ENCODE data around the gene GABRR3.

GABRR3 gene

DNA sequence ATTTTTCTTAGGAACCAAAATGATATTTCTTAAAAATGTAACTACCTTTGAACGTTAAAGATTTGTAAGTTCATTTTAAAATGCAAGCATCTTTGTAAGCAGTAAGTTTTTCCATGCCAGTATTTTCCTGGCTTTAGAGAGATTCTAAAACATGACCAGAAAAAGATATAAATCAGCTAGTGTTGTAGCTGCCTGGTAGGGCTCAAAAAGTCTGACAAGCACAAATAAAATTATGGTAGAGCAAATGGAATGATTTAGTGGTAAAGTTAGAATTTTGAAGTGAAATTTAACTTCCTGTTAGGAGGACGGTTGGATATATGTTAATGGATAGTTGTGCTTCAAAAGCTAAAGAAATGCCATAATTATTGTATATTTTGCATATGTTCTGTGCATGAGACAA is 29.7 kb downstream of the GABRR3 start:
- no peaks in the 10 kb centered on the region for H3K36me3 ChIP-seq
- H3K9me3 ChIP-seq: no peaks in the 10 kb centered on the region
- H3K27ac ChIP-seq: no peak overlapping the region
- TF ChIP-seq, protein P1, sequence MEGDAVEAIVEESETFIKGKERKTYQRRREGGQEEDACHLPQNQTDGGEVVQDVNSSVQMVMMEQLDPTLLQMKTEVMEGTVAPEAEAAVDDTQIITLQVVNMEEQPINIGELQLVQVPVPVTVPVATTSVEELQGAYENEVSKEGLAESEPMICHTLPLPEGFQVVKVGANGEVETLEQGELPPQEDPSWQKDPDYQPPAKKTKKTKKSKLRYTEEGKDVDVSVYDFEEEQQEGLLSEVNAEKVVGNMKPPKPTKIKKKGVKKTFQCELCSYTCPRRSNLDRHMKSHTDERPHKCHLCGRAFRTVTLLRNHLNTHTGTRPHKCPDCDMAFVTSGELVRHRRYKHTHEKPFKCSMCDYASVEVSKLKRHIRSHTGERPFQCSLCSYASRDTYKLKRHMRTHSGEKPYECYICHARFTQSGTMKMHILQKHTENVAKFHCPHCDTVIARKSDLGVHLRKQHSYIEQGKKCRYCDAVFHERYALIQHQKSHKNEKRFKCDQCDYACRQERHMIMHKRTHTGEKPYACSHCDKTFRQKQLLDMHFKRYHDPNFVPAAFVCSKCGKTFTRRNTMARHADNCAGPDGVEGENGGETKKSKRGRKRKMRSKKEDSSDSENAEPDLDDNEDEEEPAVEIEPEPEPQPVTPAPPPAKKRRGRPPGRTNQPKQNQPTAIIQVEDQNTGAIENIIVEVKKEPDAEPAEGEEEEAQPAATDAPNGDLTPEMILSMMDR (IDR thresholded peaks at IDR 0.05): no peak
- no peaks in the 10 kb centered on the region for H3K27me3 ChIP-seq
- no peaks in the 10 kb centered on the region for H3K4me1 ChIP-seq (ENCODE audit: control insufficient read depth in 1 of 2, insufficient read depth in 1 of 2, low read depth in 1 of 2, low read length in 1 of 2)
- H3K4me3 ChIP-seq (ENCODE audit: low read depth in 1 of 2, low read length in 1 of 2): no peak overlapping the region

DNA sequence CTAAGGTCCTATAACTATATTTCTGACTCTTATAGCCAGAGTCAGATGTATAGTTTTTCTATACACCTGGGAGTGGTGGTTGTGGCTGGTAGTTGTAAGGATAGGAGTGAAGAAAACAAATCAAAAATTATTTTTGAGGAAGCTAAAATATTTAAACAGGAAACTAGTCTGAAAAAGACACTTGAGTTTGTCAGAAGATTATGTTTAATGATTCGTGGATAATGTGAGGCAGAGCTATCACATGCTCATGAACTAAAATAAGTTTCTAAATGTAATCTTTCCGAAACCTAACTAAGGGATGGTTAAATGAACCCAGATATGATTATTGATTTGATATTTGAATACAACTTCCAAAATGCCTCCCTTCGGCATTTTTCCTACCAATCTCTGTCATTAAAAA is 30.4 kb downstream of the GABRR3 start:
- Histone ChIP-seq H3K4me1 (ENCODE audit: control insufficient read depth in 1 of 2, insufficient read depth in 1 of 2, low read depth in 1 of 2, low read length in 1 of 2) (no peaks in the 10 kb centered on the region), H3K27ac (no peak overlapping the region)

DNA sequence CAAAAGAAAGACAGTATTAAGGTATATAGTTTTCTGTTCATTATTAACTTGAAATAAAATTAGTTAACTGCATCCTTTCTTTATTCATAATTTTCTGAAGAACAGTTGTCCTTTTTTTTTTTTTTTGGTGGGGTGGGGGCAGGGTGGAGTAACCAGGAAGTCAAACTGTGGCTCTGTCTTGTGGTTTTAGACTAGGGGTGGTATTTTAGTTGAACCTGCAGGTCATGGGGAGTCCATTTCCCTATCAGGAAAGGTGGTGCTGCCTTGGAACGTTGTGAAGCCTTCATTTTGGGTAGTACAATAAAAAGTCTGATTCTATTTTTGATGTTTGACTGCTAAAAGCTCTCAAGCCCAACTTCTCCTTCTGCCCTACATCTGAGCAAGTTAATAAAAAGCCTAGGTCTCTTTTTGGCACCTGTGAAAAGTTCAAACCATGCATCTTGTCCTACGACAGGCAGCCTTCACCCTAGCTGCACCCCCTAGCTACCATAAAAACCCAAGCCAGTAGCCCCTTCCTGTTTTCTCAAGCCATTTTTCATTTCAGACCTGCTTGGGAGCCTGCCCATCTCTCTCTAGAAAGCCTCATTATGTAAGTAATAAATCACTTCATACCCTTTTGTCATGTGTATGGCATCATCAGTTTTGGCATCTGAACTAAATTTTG is 31.7 kb downstream of the GABRR3 start:
- no peaks in the 10 kb centered on the region for H3K27me3 ChIP-seq
- H3K27ac ChIP-seq: no peak overlapping the region
- H3K9me3 ChIP-seq: no peaks in the 10 kb centered on the region
- no peaks in the 10 kb centered on the region for H3K4me1 ChIP-seq (ENCODE audit: control insufficient read depth in 1 of 2, insufficient read depth in 1 of 2, low read depth in 1 of 2, low read length in 1 of 2)
- H3K4me3 ChIP-seq (ENCODE audit: low read depth in 1 of 2, low read length in 1 of 2): no peak overlapping the region
- H3K36me3 ChIP-seq: no peaks in the 10 kb centered on the region
- TF ChIP-seq, protein P1 (IDR thresholded peaks at IDR 0.05): no peak

More for the DNA sequence above, 30.4 kb downstream of the GABRR3 start:
- TF ChIP-seq, protein P1 (IDR thresholded peaks at IDR 0.05): no peak
- no peaks in the 10 kb centered on the region for H3K9me3 ChIP-seq
- no peaks in the 10 kb centered on the region for H3K36me3 ChIP-seq
- H3K27me3 ChIP-seq: no peaks in the 10 kb centered on the region
- no peak overlapping the region for H3K4me3 ChIP-seq (ENCODE audit: low read depth in 1 of 2, low read length in 1 of 2)

DNA sequence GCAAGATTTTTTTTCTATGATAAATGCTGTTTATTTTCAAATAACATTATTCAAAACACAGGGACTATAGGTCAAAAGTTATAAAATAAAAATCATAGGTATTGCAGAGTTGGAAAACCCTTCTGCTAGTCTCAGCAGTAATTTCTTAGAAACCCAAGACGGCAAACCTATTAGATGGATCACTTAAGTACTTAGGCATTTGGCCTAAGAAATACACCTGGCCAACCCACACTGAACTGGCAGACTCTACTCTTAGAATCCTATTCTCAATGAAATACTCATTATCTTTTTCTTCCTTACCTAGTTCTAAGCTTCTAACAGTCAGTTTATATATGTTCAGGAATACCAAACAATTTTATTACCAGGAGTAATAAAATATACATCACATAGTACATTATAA is 32.4 kb downstream of the GABRR3 start:
- H3K9me3 ChIP-seq: no peaks in the 10 kb centered on the region
- H3K36me3 ChIP-seq: no peaks in the 10 kb centered on the region
- no peak overlapping the region for H3K27ac ChIP-seq
- H3K27me3 ChIP-seq: no peaks in the 10 kb centered on the region
- H3K4me3 ChIP-seq (ENCODE audit: low read depth in 1 of 2, low read length in 1 of 2): no peak overlapping the region
- TF ChIP-seq, protein P1 (IDR thresholded peaks at IDR 0.05): no peak
- no peaks in the 10 kb centered on the region for H3K4me1 ChIP-seq (ENCODE audit: control insufficient read depth in 1 of 2, insufficient read depth in 1 of 2, low read depth in 1 of 2, low read length in 1 of 2)

DNA sequence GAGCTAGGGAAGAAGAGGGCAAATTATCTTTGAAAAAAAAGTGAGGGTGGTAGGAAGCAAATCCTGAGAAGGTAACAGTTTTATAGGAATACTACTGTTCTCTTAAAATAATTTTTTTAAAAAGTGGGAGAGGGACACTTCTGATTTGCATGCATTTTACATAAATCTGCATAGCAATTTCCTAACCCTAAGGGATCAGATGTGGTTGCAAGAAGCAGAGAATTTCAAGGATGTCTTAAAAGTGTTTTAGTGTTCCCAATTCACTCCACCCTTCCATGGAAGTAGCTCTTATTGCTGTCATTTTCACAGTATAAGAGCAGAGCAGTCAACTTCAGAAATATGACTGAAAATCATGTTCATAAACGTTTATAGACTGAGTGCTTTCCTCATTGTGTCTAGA is 35.1 kb downstream of the GABRR3 start:
- TF ChIP-seq, protein P1 (IDR thresholded peaks at IDR 0.05): no peak
- Histone ChIP-seq H3K4me3 (ENCODE audit: low read depth in 1 of 2, low read length in 1 of 2) (no peak overlapping the region), H3K36me3 (no peaks in the 10 kb centered on the region), H3K27me3 (no peaks in the 10 kb centered on the region), H3K4me1 (ENCODE audit: control insufficient read depth in 1 of 2, insufficient read depth in 1 of 2, low read depth in 1 of 2, low read length in 1 of 2) (no peaks in the 10 kb centered on the region), H3K9me3 (no peaks in the 10 kb centered on the region), H3K27ac (no peak overlapping the region)

All from neutrophil (primary cell).